ENCODE measurements around the gene TMEM53. TPM values are rescaled to one million over a fixed set of nuclear protein-coding genes. Genes with fewer than 3 reads are reported as not detected.

The TMEM53 gene
- total RNA-seq, 1 experiment from 2014 or later, result 8.2 TPM

DNA sequence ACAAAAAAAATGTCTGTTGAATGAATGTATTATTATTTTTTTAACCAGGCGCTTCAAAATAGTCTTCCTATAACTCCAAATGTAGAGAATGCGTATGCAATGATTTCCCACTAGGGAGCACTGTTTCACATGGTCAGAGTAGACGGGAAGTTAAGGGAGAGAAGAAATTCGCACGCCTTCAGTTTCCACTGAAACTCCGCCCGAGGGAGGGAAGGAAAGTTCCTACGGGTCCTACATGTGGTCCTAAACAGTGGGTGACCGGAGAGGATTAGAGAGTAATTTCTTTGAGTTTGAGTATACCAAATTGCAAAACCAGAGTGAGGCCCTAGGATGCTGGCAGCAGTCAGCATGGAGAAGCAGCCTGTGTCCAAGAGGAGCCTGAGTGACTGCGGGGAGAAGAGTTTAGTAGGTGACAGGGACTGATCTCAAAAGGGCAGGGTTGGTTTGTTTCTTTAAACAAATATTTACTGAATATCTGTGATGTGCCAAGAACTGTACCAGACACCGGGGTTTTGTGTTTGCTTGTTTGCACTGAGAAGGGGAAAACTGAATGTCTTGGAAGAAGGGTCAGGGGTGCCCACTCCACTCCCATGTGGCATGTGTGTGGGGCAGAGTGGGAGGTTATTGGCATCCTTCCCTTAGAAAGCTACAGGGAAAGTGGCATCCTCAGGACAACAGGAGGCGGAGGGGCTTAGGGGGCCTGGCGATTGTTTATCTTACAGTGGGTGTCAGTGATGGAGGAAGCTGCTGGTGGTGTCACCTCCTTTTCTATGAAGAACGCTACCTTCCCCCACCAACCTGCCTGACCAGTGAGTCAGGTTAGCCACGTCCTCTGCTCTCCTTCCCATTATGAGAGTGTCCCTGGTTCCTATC, 33.9 kb upstream of the TMEM53 start (continued):
- no peak for TF ChIP-seq ARID4B (CRISPR knock-in tag; IDR thresholded peaks at IDR 0.05; ENCODE audit: borderline replicate concordance)
- TF ChIP-seq, protein P1, sequence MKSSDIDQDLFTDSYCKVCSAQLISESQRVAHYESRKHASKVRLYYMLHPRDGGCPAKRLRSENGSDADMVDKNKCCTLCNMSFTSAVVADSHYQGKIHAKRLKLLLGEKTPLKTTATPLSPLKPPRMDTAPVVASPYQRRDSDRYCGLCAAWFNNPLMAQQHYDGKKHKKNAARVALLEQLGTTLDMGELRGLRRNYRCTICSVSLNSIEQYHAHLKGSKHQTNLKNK (CRISPR knock-in tag; IDR thresholded peaks at IDR 0.05), result no peak
- TF ChIP-seq ZSCAN18 (CRISPR knock-in tag; IDR thresholded peaks at IDR 0.05), result no peak
- TF ChIP-seq ZNF396 (CRISPR knock-in tag; IDR thresholded peaks at IDR 0.05; ENCODE audit: borderline replicate concordance), result no peak
- TF ChIP-seq, protein P2, sequence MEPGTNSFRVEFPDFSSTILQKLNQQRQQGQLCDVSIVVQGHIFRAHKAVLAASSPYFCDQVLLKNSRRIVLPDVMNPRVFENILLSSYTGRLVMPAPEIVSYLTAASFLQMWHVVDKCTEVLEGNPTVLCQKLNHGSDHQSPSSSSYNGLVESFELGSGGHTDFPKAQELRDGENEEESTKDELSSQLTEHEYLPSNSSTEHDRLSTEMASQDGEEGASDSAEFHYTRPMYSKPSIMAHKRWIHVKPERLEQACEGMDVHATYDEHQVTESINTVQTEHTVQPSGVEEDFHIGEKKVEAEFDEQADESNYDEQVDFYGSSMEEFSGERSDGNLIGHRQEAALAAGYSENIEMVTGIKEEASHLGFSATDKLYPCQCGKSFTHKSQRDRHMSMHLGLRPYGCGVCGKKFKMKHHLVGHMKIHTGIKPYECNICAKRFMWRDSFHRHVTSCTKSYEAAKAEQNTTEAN (CRISPR knock-in tag; IDR thresholded peaks at IDR 0.05), result no peak
- no peak for TF ChIP-seq NR1H2 (CRISPR knock-in tag; IDR thresholded peaks at IDR 0.05)

- no peak for TF ChIP-seq GTF2I (CRISPR knock-in tag; conservative IDR thresholded peaks at IDR 0.05)
- TF ChIP-seq PRRX2 (CRISPR knock-in tag; IDR thresholded peaks at IDR 0.05), result no peak
- no peak for TF ChIP-seq ATF6 (CRISPR knock-in tag; IDR thresholded peaks at IDR 0.05)
- Mint-ChIP-seq H3K27me3 (ENCODE audit: low read depth) (peaks cover 11% of the 10 kb centered on the region), H3K4me3 (no peak overlapping the region), H3K36me3 (no peaks in the 10 kb centered on the region), H3K9me3 (peaks cover 14% of the 10 kb centered on the region), H3K27ac (0 out of 2 replicates have a peak overlapping the region, but pooled peaks have one; percentile 26), H3K4me1 (peaks cover 21% of the 10 kb centered on the region)
- ChIA-PET POLR2A (interaction anchor here (1.2 kb wide), 1 partner anchor 15 kb away, joined by 4 read pairs; no protein-coding TSS in a partner anchor), CTCF (interaction anchor here (1.2 to 1.8 kb wide), 5 partner anchors 10 to 56 kb away, joined by 3 to 7 read pairs (median 4); no protein-coding TSS in a partner anchor)
- no peak for ATAC-seq
- DNase-seq (ENCODE audit: low spot score), result no peak
These were observed 33.0 kb upstream of the TMEM53 start for GRCh38 chr1:44707112-44707881.

DNA sequence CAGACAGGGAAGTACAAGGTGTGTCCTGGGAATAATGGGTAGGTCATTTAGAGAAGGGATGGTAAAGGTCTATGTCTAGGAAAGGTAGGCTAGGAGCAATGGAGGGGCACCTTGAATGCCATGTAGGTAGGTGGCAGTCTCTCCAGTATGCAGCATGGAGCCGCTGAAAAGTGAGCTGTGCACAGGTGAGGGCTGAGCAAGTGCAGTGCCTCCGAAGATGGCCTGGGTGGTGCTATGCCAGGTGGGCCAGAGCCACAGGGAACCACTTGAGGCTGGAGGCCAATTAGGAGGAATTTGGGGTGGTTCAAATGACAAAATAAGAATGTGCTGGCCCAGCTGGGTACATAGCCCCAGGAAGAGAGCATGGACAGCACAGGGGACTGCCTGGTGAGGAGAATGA, 31.7 kb upstream of the TMEM53 start:
- peaks cover 21% of the 10 kb centered on the region for H3K4me1 Mint-ChIP-seq
- POLR2A ChIA-PET, result interaction anchor here (1.2 kb wide), 1 partner anchor 16 kb away, joined by 4 read pairs; no protein-coding TSS in a partner anchor
- H3K4me3 Mint-ChIP-seq, result no peak overlapping the region
- H3K27me3 Mint-ChIP-seq (ENCODE audit: low read depth), result peaks cover 6% of the 10 kb centered on the region
- peak; percentile 54; the same call in 1 of the 2 replicates for ATAC-seq
- H3K9me3 Mint-ChIP-seq, result peaks cover 14% of the 10 kb centered on the region
- no peaks in the 10 kb centered on the region for H3K36me3 Mint-ChIP-seq
- CTCF ChIA-PET, result interaction anchor here (0.5 to 1.8 kb wide), 6 partner anchors 9 to 1369 kb away, joined by 3 to 6 read pairs (median 3); no protein-coding TSS in a partner anchor
- H3K27ac Mint-ChIP-seq, result 0 out of 2 replicates have a peak overlapping the region, but pooled peaks have one; percentile 16
- DNase-seq (ENCODE audit: low spot score), result no peak
- TF ChIP-seq SMAD3 (CRISPR knock-in tag; IDR thresholded peaks at IDR 0.05; ENCODE audit: borderline replicate concordance) (no peak), PRRX2 (CRISPR knock-in tag; IDR thresholded peaks at IDR 0.05) (no peak), HMGA2 (CRISPR knock-in tag; IDR thresholded peaks at IDR 0.05) (no peak), JUN (CRISPR knock-in tag; IDR thresholded peaks at IDR 0.05) (no peak), ESRRA (CRISPR knock-in tag; IDR thresholded peaks at IDR 0.05; ENCODE audit: borderline replicate concordance) (no peak), MXD4 (CRISPR knock-in tag; IDR thresholded peaks at IDR 0.05; ENCODE audit: borderline replicate concordance) (no peak), TEAD1 (CRISPR knock-in tag; IDR thresholded peaks at IDR 0.05) (no peak)
- TF ChIP-seq, protein P3, sequence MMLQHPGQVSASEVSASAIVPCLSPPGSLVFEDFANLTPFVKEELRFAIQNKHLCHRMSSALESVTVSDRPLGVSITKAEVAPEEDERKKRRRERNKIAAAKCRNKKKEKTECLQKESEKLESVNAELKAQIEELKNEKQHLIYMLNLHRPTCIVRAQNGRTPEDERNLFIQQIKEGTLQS (CRISPR knock-in tag; conservative IDR thresholded peaks at IDR 0.05), result no peak
- TF ChIP-seq, protein P4, sequence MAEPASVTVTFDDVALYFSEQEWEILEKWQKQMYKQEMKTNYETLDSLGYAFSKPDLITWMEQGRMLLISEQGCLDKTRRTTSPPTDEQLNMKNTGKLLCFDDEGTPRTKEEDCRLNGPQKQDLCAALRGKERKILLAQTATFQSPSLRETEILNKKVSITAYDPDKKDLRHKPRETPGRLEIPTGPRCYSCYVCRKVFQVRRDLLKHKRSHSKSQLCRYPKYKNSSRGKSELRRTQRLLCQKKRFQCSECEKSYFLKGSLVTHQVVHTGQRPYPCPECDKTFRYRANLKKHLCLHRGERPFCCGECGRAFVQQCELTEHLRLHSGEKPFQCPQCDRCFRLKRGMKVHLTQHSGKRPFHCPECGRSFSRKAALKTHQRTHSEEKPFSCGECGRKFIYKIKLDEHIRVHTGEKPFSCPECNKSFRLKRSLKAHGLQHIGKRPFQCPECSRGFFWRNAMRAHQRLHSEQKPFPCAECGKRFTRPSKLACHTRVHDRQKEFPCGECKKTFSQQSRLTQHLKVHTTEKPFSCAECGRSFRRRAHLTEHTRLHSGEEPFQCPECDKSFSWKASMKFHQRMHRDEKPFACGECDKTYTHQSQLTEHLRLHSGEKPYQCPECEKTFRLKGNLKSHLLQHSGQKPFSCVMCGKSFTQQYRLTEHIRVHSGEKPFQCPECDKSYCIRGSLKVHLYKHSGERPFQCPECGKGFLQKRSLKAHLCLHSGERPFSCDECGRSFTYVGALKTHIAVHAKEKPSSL (CRISPR knock-in tag; conservative IDR thresholded peaks at IDR 0.05), result no peak
